OCI-LY7 (cell line): Measurements from ENCODE around the gene USHBP1. TPM values are rescaled to one million over a fixed set of nuclear protein-coding genes. Genes with fewer than 3 reads are reported as not detected.
A peak's percentile ranks its signal among the peaks of the same experiment; 100 is the strongest.

Experiments
- BruUV-seq: library from RNA; stranded (reverse); fragments of 400-500 nt; replicated peaks from 2 replicates; lab custom pipeline; 2021; lab: Mats Ljungman, UMichigan
- CTCF ChIA-PET: fragments of 300-600 bp; sonication (Branson Sonifier 250); formaldehyde crosslinking; loops from one replicate; lab custom pipeline; 2022; ENCODE audit warnings: antibody characterized with exemption; ENCODE audit not compliant: unreplicated experiment; lab: Charles Lee
- POLR2A ChIA-PET: fragments of 300-600 bp; sonication (Branson Sonifier 250); formaldehyde crosslinking; loops from one replicate; lab custom pipeline; 2022; ENCODE audit warnings: antibody characterized with exemption; lab: Charles Lee
- DNase-seq: peaks from one replicate; pipeline ENCODE4 v3.0.0-alpha.2; 2015; ENCODE audit warnings: low spot score
- H2AFZ ChIP-seq: fragments of 200-600 bp; sonication (generic), shearing (Covaris generic); 2 replicates; pipeline ENCODE4 v1.6.1; 2014; ENCODE audit warnings: mild to moderate bottlenecking, antibody characterized with exemption, low read length, moderate library complexity
- H3K27ac ChIP-seq: fragments of 200-600 bp; sonication (generic); 2 replicates; pipeline ENCODE4 v1.5.1; 2014; ENCODE audit warnings: mixed run types, low read depth, mild to moderate bottlenecking, moderate library complexity, low read length, inconsistent platforms; ENCODE audit not compliant: poor library complexity, severe bottlenecking
- H3K36me3 ChIP-seq: fragments of 200-600 bp; sonication (generic); 2 replicates; pipeline ENCODE4 v1.6.1; 2014; ENCODE audit warnings: mild to moderate bottlenecking, antibody characterized with exemption, low read length, moderate library complexity, mixed read lengths; ENCODE audit not compliant: insufficient read depth
- H3K4me1 ChIP-seq: fragments of 200-600 bp; sonication (generic); 2 replicates; pipeline ENCODE4 v1.5.1; 2014; ENCODE audit warnings: mild to moderate bottlenecking, low read length; ENCODE audit not compliant: insufficient read depth, poor library complexity, severe bottlenecking
- H3K4me2 ChIP-seq: fragments of 200-600 bp; sonication (generic); 2 replicates; pipeline ENCODE4 v1.6.1; 2014; ENCODE audit warnings: mild to moderate bottlenecking, low read length
- H3K4me3 ChIP-seq: fragments of 200-600 bp; sonication (generic); 2 replicates; pipeline ENCODE4 v1.5.1; 2014; ENCODE audit warnings: mild to moderate bottlenecking, low read depth, low read length; ENCODE audit not compliant: poor library complexity, severe bottlenecking
- H3K79me2 ChIP-seq: fragments of 200-600 bp; sonication (generic); 2 replicates; pipeline ENCODE4 v1.6.1; 2016; ENCODE audit warnings: low read depth, mild to moderate bottlenecking, low read length, moderate library complexity, mixed read lengths; ENCODE audit not compliant: insufficient read depth
- H3K9me2 ChIP-seq: fragments of 200-600 bp; sonication (generic); 2 replicates; pipeline ENCODE4 v1.6.1; 2016; ENCODE audit warnings: mild to moderate bottlenecking, low read length, mixed read lengths; ENCODE audit not compliant: insufficient read depth
- H3K9me3 ChIP-seq: fragments of 200-600 bp; sonication (generic); 2 replicates; pipeline ENCODE4 v1.6.1; 2014; ENCODE audit warnings: mild to moderate bottlenecking, mixed run types, low read length, mixed read lengths
- H4K20me1 ChIP-seq: fragments of 200-600 bp; sonication (generic); 2 replicates; pipeline ENCODE4 v1.6.1; 2014; ENCODE audit warnings: mild to moderate bottlenecking, antibody characterized with exemption, low read length, moderate library complexity, mixed read lengths; ENCODE audit not compliant: insufficient read depth
- EZH2phosphoT487 ChIP-seq: fragments of 200-600 bp; sonication (generic); IDR thresholded peaks from 2 replicates; pipeline ENCODE4 v1.6.1; 2018; ENCODE audit warnings: low read depth, borderline replicate concordance, mild to moderate bottlenecking, mixed run types, antibody characterized with exemption, low read length, moderate library complexity, mixed read lengths
- intact Hi-C: fragments of 100-400 bp; cut with micrococcal nuclease; formaldehyde crosslinking; loops from one replicate; pipeline ENCODE4 v1.10.0; 2022; ENCODE audit not compliant: unreplicated experiment
- total RNA-seq, 2 experiments: library from RNA; depleted of rRNA in 1 of 2; stranded (reverse); fragments of >200 nt in 1 of 2; shearing (Covaris generic) in 1 of 2; gene quantifications; 2 replicates each; pipeline ENCODE4 v1.2.3, GENCODE V29; 2014 to 2022
- TF ChIP-seq, protein P1 (sequence below): fragments of 200-600 bp; sonication (generic); conservative IDR thresholded peaks from 2 replicates; pipeline ENCODE4 v1.5.1; 2014; ENCODE audit warnings: mild to moderate bottlenecking, antibody characterized with exemption, low read length, moderate library complexity, mixed read lengths

USHBP1 gene
- total RNA-seq, 2 experiments from 2014 or later = 3.1 to 7.6 TPM

GRCh38 chr19:17309965-17310461 lies 45.5 kb upstream of the USHBP1 start:
- no TSS peak for BruUV-seq
- peak overlapping the region; percentile 75 for H3K4me2 ChIP-seq
- no peaks in the 10 kb centered on the region for H3K9me3 ChIP-seq
- no peak overlapping the region for H2AFZ ChIP-seq
- peak overlapping the region; percentile 94 for H3K4me3 ChIP-seq
- no peak for TF ChIP-seq EZH2phosphoT487
- TF ChIP-seq, protein P1, sequence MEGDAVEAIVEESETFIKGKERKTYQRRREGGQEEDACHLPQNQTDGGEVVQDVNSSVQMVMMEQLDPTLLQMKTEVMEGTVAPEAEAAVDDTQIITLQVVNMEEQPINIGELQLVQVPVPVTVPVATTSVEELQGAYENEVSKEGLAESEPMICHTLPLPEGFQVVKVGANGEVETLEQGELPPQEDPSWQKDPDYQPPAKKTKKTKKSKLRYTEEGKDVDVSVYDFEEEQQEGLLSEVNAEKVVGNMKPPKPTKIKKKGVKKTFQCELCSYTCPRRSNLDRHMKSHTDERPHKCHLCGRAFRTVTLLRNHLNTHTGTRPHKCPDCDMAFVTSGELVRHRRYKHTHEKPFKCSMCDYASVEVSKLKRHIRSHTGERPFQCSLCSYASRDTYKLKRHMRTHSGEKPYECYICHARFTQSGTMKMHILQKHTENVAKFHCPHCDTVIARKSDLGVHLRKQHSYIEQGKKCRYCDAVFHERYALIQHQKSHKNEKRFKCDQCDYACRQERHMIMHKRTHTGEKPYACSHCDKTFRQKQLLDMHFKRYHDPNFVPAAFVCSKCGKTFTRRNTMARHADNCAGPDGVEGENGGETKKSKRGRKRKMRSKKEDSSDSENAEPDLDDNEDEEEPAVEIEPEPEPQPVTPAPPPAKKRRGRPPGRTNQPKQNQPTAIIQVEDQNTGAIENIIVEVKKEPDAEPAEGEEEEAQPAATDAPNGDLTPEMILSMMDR = no peak
- H4K20me1 ChIP-seq = 0 out of 2 replicates have a peak, but pooled peaks cover 5% of the 10 kb centered on the region
- no peaks in the 10 kb centered on the region for H3K9me2 ChIP-seq
- H3K4me1 ChIP-seq = peaks cover 22% of the 10 kb centered on the region
- DNase-seq = no peak
- H3K79me2 ChIP-seq = peaks cover 31% of the 10 kb centered on the region
- intact Hi-C loops = loop anchor here (1.0 to 5.0 kb wide), 2 partner anchors 24 to 442 kb away; partner anchors contain the start of genes ANO8 and FCHO1
- peak overlapping the region; percentile 40 for H3K27ac ChIP-seq
- ChIA-PET POLR2A (interaction anchor here (1.0 to 2.4 kb wide), 2 partner anchors 23 to 43 kb away, joined by 6 to 15 read pairs; partner anchors contain the start of gene BABAM1), CTCF (no interaction called here)
- peaks cover 26% of the 10 kb centered on the region for H3K36me3 ChIP-seq

DNA sequence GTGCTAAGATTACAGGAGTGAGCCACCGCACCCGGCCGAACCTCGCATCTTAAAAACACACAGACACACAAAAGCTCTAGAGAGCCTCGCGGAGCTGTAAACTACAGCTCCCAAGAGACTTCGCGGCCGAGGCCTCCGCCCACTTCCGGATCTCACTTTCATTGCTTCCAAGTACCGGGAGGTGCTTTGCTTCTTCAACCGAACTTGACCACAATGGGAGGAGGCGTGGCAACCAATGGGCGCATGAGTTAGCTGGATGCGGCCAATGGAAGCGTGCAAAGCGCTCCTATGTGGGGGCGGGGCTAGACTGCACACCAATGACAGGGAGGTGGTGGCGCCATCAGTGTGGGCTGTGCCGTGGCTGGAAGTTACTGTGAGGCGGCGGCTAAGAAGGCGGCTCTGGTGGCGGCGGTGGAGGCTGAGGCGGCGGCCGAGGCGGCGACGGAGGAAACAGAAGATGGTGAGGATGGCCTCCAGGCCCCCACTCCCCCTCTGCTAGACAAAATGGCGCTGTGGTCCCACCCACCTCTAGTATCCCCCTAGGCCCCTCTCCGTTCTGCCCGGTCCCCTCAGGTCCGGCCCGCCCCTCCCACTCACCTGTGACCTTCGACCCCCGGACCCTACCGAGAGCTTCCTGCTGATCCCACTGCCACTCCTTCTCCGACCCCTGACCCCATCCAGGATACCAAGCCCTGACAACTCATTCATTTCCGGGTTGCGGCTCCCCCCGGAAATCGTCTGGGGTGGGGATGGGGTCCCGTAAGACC lies 44.8 kb upstream of the USHBP1 start, which contains the start of gene DDA1:
TSS of gene DDA1 (plus strand) at position 366 of the 767 bp plus-strand sequence. CDS start at position 458, 92 bp downstream.
- Histone ChIP-seq H3K9me2 (no peaks in the 10 kb centered on the region), H3K79me2 (peaks cover 31% of the 10 kb centered on the region), H3K4me1 (peaks cover 29% of the 10 kb centered on the region), H3K4me3 (peak within 1 kb of the TSS; percentile 94), H2AFZ (no peak within 1 kb of the TSS), H3K27ac (peak within 1 kb of the TSS; percentile 40), H3K9me3 (no peaks in the 10 kb centered on the region), H3K4me2 (peak within 1 kb of the TSS; percentile 75), H3K36me3 (peaks cover 21% of the 10 kb centered on the region), H4K20me1 (0 out of 2 replicates have a peak, but pooled peaks cover 5% of the 10 kb centered on the region)
- BruUV-seq = TSS peak; percentile 52
- ChIA-PET POLR2A (interaction anchor here (0.6 to 2.4 kb wide), 7 partner anchors 8 to 96 kb away, joined by 3 to 15 read pairs (median 5); partner anchors contain the start of genes BABAM1 and BST2), CTCF (interaction anchor here (0.7 to 1.0 kb wide), 4 partner anchors 16 to 94 kb away, joined by 3 to 8 read pairs (median 4); partner anchors contain the start of gene USE1)
- TF ChIP-seq, protein P1 = no peak
- no peak for TF ChIP-seq EZH2phosphoT487
- intact Hi-C loops = loop anchor here (1.0 to 5.0 kb wide), 2 partner anchors 25 to 443 kb away; partner anchors contain the start of genes ANO8 and FCHO1
- peak; percentile 100 for DNase-seq
